NCI-H2196 (cell line): ENCODE measurements around the gene BAHCC1.
"Not testable (repeated sequence)": the region's sequence is repeated elsewhere in the genome, so short reads cannot be mapped to it uniquely, and the experiment has no call there.

Experiments
- DNase-seq: peaks from one replicate; lab custom pipeline; 2025; ENCODE audit not compliant: unreplicated experiment; lab: John Stamatoyannopoulos, UW

Gene BAHCC1

GRCh38 chr17:81425716-81426392 is 30.6 kb downstream of the BAHCC1 start:
- DNase-seq = not testable (repeated sequence)

GRCh38 chr17:81426393-81427172 is 31.3 kb downstream of the BAHCC1 start:
- no peak for DNase-seq

GRCh38 chr17:81427173-81428120 is 32.2 kb downstream of the BAHCC1 start:
- peak; percentile 95 for DNase-seq

- DNase-seq = peak; percentile 74
These were observed 32.9 kb downstream of the BAHCC1 start for GRCh38 chr17:81428121-81428515.

- no peak for DNase-seq
These were observed 33.3 kb downstream of the BAHCC1 start for GRCh38 chr17:81428516-81428915.

- peak; percentile 94 for DNase-seq
These were observed 33.9 kb downstream of the BAHCC1 start for GRCh38 chr17:81428948-81429774.

- DNase-seq = peak; percentile 61
These were observed 34.7 kb downstream of the BAHCC1 start for GRCh38 chr17:81429821-81430551.

- no peak for DNase-seq
These were observed 36.6 kb downstream of the BAHCC1 start for GRCh38 chr17:81431545-81432482.

GRCh38 chr17:81432941-81433340 is 37.7 kb downstream of the BAHCC1 start:
- peak; percentile 98 for DNase-seq

- DNase-seq = no peak
These were observed 38.4 kb downstream of the BAHCC1 start for GRCh38 chr17:81433656-81434055.

- DNase-seq = no peak
These were observed 38.8 kb downstream of the BAHCC1 start for GRCh38 chr17:81434072-81434471.

- no peak for DNase-seq
These were observed 39.6 kb downstream of the BAHCC1 start for GRCh38 chr17:81434681-81435417.

- no peak for DNase-seq
These were observed 40.5 kb downstream of the BAHCC1 start for GRCh38 chr17:81435652-81436293.

GRCh38 chr17:81436294-81436849 is 41.1 kb downstream of the BAHCC1 start:
- DNase-seq = no peak

GRCh38 chr17:81437191-81437651 is 42.0 kb downstream of the BAHCC1 start:
- DNase-seq = no peak

GRCh38 chr17:81438007-81438659 is 42.9 kb downstream of the BAHCC1 start:
- DNase-seq = no peak

GRCh38 chr17:81438688-81439087 is 43.4 kb downstream of the BAHCC1 start:
- DNase-seq = no peak
